SK-N-MC (cell line): ENCODE data around the gene CACNA2D1.

Experiments used
- DNase-seq: peaks from one replicate; pipeline ENCODE4 v3.0.0-alpha.2; 2011; ENCODE audit warnings: low read depth, low spot score
- H3K27ac ChIP-seq: fragments of 200-600 bp; sonication (generic); 2 replicates; pipeline ENCODE4 v1.5.1; 2016; ENCODE audit warnings: mixed run types
- H3K36me3 ChIP-seq: fragments of 200-600 bp; sonication (generic); 2 replicates; pipeline ENCODE4 v1.6.1; 2017; ENCODE audit warnings: antibody characterized with exemption, low read length, mixed read lengths; ENCODE audit not compliant: insufficient read depth
- H3K4me3 ChIP-seq: fragments of 200-600 bp; sonication (generic); 2 replicates; pipeline ENCODE4 v1.5.1; 2016
- H3K9ac ChIP-seq: fragments of 200-600 bp; sonication (generic); 2 replicates; pipeline ENCODE4 v1.8.0; 2017; ENCODE audit warnings: mixed run types, mixed read lengths; ENCODE audit not compliant: insufficient read length
- H3K9me3 ChIP-seq: fragments of 200-600 bp; sonication (generic); 2 replicates; pipeline ENCODE4 v1.6.1; 2017; ENCODE audit warnings: low read depth, mild to moderate bottlenecking, antibody characterized with exemption, low read length, moderate library complexity, mixed read lengths
- EZH2 ChIP-seq: fragments of 200-600 bp; sonication (generic); IDR thresholded peaks from one replicate; pipeline ENCODE4 v1.6.1; 2017; ENCODE audit warnings: antibody characterized with exemption
- FOXP2 ChIP-seq: optimal IDR thresholded peaks from 2 replicates; pipeline ENCODE3; 2011; ENCODE audit warnings: mild to moderate bottlenecking, moderate library complexity; ENCODE audit not compliant: insufficient read depth; ENCODE audit errors: extremely low read length, control extremely low read depth
- POLR2AphosphoS5 ChIP-seq: IDR thresholded peaks from 2 replicates; pipeline ENCODE4 v1.6.1; 2012; ENCODE audit warnings: mild to moderate bottlenecking, low read depth, low read length, borderline replicate concordance

Gene CACNA2D1

GRCh38 chr7:82098414-82098813 is 345.2 kb downstream of the CACNA2D1 start:
- TF ChIP-seq FOXP2, result no peak
- no peak for TF ChIP-seq POLR2AphosphoS5
- TF ChIP-seq EZH2, result no peak
- Histone ChIP-seq H3K9me3 (no peaks in the 10 kb centered on the region), H3K9ac (no peak overlapping the region), H3K27ac (no peak overlapping the region), H3K4me3 (no peak overlapping the region), H3K36me3 (no peaks in the 10 kb centered on the region)
- no peak for DNase-seq

- H3K36me3 ChIP-seq, result no peaks in the 10 kb centered on the region
- no peak overlapping the region for H3K4me3 ChIP-seq
- no peaks in the 10 kb centered on the region for H3K9me3 ChIP-seq
- no peak overlapping the region for H3K9ac ChIP-seq
- no peak overlapping the region for H3K27ac ChIP-seq
- TF ChIP-seq FOXP2, result no peak
- DNase-seq, result no peak
Observed at GRCh38 chr7:82091126-82091684, 352.4 kb downstream of the CACNA2D1 start.

GRCh38 chr7:82087099-82087498 is 356.5 kb downstream of the CACNA2D1 start:
- Histone ChIP-seq H3K36me3 (peaks cover 3% of the 10 kb centered on the region), H3K27ac (no peak overlapping the region), H3K9me3 (no peaks in the 10 kb centered on the region), H3K4me3 (no peak overlapping the region), H3K9ac (no peak overlapping the region)
- TF ChIP-seq POLR2AphosphoS5 (no peak), EZH2 (no peak), FOXP2 (no peak)
- peak; percentile 12 for DNase-seq

- TF ChIP-seq EZH2, result no peak
- no peak for TF ChIP-seq FOXP2
- no peak for TF ChIP-seq POLR2AphosphoS5
- Histone ChIP-seq H3K4me3 (no peak overlapping the region), H3K9ac (no peak overlapping the region), H3K36me3 (peaks cover 3% of the 10 kb centered on the region), H3K9me3 (no peaks in the 10 kb centered on the region), H3K27ac (no peak overlapping the region)
- DNase-seq, result no peak
Observed at GRCh38 chr7:82085116-82085515, 358.5 kb downstream of the CACNA2D1 start.

- H3K36me3 ChIP-seq, result peaks cover 3% of the 10 kb centered on the region
- DNase-seq, result no peak
- TF ChIP-seq EZH2 (no peak), FOXP2 (no peak), POLR2AphosphoS5 (no peak)
Observed at GRCh38 chr7:82081644-82082224, 361.8 kb downstream of the CACNA2D1 start.

GRCh38 chr7:82080254-82080927 is 363.2 kb downstream of the CACNA2D1 start:
- Histone ChIP-seq H3K36me3 (peaks cover 3% of the 10 kb centered on the region), H3K9me3 (no peaks in the 10 kb centered on the region), H3K9ac (no peak overlapping the region), H3K4me3 (no peak overlapping the region), H3K27ac (no peak overlapping the region)
- TF ChIP-seq EZH2 (no peak), POLR2AphosphoS5 (no peak), FOXP2 (no peak)
- no peak for DNase-seq

More at GRCh38 chr7:82081644-82082224, 361.8 kb downstream of the CACNA2D1 start:
- H3K4me3 ChIP-seq, result no peak overlapping the region
- H3K27ac ChIP-seq, result no peak overlapping the region
- no peak overlapping the region for H3K9ac ChIP-seq
- no peaks in the 10 kb centered on the region for H3K9me3 ChIP-seq

- DNase-seq, result no peak
- H3K27ac ChIP-seq, result no peak overlapping the region
- peaks cover 3% of the 10 kb centered on the region for H3K36me3 ChIP-seq
- H3K9ac ChIP-seq, result no peak overlapping the region
- no peak overlapping the region for H3K4me3 ChIP-seq
- TF ChIP-seq EZH2 (no peak), FOXP2 (no peak), POLR2AphosphoS5 (no peak)
- H3K9me3 ChIP-seq, result no peaks in the 10 kb centered on the region
Observed at GRCh38 chr7:82079527-82079926, 364.1 kb downstream of the CACNA2D1 start.

GRCh38 chr7:82078807-82079206 is 364.8 kb downstream of the CACNA2D1 start:
- Histone ChIP-seq H3K27ac (no peak overlapping the region), H3K9me3 (no peaks in the 10 kb centered on the region), H3K36me3 (no peaks in the 10 kb centered on the region; the same call in none of the 2 replicates), H3K4me3 (no peak overlapping the region), H3K9ac (no peak overlapping the region)
- TF ChIP-seq FOXP2 (no peak), EZH2 (no peak), POLR2AphosphoS5 (no peak)
- no peak for DNase-seq
